Medulla oblongata (tissue), 1 donor: Measurements from ENCODE around the gene BACH2.

ENCODE experiments used
- DNase-seq: peaks from one replicate; pipeline ENCODE4 v3.0.0-alpha.2; 2015; ENCODE audit errors: extremely low spot score

BACH2 gene

DNA sequence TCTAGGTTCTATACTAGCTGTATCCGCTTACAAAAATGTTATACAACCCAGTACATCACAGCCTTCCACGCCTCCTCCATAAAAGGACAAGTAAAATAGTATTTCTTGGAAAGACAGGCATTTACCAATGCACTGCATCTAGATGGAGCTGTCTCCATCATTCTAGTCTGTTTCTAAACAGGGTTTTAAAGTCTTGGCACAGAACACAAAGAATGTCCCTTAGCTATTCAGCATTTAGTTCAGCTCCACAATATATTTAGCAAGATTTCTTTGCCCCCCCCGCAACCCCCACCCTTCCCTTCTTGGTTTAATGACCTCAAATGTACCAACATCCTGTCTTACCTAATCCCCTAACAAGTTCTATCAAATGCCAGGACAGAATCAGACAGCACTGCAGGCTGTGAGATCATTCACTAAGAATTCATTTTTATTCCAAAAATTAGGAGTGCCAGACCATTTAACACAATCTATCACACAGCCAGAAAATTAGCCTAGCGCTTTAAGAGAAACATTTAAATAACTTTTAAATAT is 198.6 kb downstream of the BACH2 start:
- peak; percentile 79 for DNase-seq

DNA sequence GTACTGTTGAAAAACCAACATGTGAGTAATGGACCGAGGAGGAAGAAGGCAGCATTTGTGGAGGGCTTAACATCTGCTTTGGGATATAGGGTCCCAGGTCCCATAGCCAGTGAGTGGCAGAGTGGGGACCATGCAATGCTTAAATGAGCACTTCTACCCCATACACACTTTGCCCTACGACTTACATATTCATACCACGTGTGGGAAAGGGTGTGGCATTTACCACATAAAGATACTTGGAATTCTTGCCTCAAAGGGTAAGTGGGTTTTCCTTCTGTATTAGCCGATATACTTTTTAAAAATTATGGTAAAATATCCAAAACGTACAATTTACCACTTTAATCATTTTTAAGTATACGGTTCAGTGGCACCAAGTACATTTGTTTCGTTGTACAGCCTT is 199.3 kb downstream of the BACH2 start:
- DNase-seq: no peak

DNA sequence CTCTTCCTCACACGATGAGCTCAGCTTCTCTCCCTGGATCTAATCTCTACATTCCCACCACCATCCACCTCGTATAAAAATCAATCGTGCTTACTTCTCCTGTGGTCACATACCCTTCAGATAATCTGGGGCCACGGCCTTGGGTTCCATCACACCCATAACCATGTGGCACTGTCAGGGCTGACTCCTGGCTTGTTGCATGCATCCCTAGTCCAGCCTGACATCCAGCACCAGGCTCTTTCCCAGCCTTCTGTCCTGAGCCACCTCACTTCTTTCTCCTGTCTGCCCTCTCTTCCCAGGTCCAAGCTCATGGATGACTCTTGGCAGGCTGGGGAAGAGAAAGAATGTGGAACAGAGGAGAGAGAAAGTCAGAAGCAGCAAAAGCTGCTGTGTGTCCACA is 199.8 kb downstream of the BACH2 start:
- DNase-seq: no peak

DNA sequence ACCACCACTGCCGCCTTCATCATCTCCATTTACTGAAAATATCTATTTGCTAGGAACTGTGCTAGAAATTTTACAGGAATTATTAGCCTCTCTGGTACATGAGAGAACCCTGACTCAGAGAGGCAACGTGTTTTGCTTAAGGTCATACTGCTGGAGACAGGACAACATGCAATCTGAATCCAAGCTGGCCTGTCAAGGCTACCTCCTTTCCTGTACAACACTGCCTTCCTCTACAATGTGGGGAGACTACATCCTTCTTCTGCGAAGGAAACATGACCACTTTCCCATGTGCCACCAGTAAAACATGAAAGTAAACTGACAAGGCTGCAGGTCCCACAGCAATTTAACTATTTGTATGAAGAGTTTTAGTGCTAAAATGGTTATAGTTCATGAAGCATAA is 200.9 kb downstream of the BACH2 start:
- no peak for DNase-seq

DNA sequence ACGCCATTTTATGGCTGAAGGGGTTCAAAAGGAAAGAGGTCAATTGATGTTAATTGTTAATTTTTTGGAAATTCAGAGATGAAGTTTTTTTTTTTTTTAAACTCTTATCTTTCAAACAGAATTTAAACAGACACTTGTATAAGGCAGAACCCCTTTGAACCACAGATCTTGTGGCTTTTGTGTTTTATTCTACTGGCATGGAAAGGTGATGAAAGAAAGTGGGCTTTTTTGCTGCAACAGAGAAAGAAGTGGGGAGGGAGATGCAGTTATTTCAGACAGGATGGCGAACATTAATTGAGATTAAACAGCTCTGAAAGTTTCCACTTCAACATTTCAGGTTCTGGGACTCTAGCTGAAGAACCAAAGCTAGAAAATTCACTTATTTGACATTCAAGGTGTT is 201.5 kb downstream of the BACH2 start:
- DNase-seq: no peak

DNA sequence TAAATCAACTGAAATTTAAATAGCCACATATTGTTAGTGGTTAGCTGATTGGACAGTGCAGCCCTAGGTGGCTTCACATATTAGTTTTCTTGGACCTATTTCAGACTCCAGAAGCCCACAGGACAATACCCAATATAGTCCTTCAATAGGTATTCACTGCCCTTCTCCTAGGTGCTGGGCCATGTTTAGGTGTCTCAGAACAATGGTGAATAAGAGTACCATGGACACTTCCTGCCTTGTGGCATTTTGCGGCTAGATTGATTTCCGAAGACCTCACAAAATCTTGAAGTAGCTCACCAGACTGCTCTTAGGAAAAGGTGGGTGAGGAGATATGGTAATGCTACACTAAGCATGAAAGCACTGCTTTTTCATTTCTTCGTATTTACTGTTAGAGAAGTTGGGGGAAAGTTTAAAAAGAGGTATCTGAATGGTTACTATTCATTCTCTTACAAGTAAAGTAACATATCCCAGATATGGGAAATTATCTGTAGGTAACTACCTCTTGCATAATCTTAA is 203.0 kb downstream of the BACH2 start:
- DNase-seq: no peak

DNA sequence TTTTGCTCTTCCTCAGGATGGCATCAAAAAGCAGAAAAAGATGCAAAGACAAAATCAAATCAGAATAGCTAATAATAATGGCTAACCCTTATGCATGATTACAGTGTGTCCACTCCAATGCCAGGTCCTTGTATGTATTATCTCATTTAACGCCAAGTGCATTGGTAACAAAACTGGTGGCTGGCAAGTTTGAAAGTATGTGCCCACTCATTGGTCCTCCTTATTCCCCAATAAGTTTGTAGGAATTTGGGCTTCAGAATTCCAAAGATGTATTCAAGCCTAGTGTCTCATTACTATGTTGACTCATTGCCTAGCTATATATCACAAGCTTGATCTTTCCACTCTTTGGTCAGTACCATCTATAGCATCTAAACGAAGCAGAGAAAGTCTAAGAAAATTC is 205.8 kb downstream of the BACH2 start:
- DNase-seq: no peak

DNA sequence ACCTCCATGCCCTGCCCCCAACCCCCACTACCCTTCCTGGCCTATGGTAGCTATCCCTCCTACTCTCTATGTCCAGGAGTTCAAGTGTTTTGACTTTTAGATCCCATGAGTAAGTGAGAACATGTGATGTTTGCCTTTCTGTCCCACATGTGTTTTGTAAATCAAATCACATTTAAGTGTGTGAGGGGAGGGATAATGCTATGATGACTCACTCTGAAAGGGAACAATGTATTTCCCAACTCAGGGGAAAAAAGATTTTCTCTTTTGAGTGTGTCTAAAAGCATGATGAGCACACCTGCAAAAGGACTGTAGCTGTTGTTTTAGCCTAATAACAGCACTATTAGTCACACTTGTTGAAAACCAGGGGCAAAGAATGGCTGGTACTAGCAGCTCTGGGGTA is 208.6 kb downstream of the BACH2 start:
- no peak for DNase-seq

DNA sequence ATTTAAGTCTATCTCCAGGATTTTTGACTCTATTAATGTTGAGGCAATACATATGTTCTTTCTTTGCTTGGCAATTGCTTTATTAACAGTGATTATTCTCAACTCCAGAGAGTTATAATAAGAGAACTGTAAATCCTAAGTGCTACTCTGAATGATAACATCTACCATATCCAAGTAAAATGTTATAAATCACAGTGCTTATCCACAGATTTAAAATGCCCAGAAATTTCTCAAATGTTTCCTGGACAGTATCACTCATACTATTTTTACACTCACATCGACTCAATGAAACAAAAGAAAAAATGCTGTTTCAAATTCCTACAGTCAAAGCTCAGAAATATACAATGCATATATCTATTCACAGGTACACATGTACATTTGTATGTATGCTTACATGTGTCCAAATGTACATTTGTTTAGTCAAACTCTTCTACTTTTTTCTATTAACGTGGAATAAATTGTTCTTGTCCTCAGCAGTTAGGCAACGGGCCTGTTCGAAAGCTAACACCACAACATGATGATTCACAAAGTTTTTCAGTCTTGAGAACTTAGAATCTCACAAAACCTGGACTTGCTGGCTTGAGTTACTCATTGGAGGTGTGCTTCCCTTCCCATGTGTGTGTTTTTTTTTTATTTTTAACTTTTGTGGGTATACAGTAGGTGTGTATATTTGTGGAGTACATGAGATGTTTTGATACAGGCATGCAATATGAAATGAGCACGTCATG is 209.4 kb downstream of the BACH2 start:
- DNase-seq: no peak

DNA sequence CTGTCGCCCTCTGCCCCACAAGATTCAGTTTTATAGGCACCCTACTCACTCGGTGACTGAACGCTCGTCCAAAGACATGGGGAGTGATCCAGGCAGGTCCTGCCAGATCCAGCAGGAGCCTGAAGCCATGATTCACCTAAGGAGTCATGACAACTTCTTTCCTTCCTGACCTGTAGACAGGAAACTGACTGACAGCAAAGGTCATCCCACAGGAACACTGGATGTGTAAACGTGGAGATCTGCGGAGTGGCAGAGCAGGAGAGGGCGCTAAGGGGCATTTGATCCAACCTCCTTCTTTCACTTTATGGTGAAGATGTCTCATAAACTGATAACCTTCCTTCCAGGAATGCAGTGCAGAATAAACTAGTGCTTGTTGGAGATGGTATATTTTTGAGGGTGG is 210.1 kb downstream of the BACH2 start:
- no peak for DNase-seq

DNA sequence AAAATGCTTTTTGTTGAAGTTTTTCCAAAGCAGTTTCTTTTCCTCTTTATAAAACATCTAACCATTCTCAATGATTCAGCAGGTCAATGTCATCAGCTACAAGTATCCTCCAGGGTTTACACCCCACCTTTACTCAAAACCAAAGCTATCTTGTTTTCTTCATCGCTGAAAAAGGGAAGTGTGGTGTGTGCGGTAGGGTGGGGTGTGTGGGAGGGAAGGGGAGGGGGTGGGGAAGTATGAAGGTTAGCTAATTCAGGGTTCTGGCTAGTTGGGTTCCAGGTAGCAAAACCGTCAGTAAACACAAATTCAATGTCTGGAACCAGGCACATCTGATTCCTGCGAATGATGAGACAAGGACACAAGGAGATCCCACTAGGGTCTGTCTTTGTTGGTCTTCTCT is 212.8 kb downstream of the BACH2 start:
- DNase-seq: no peak

DNA sequence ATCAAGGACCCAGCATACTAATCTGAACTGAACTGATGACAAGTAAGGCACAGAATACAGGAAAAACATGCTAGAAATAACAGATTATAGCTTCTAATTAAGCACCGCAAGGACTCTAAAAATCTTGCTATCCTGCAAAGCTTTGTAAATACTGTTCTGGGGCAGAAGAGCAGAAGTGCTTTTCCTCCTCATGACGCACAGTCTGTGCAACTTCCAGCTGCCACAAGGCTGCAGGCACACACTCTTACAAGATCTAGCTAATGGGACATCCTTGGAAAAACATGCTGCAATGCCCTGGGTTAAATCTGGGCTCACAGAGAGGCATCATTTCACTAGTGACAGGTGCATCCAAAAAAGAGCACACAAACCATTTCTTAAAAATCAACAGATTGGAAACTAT is 213.8 kb downstream of the BACH2 start:
- DNase-seq: no peak

DNA sequence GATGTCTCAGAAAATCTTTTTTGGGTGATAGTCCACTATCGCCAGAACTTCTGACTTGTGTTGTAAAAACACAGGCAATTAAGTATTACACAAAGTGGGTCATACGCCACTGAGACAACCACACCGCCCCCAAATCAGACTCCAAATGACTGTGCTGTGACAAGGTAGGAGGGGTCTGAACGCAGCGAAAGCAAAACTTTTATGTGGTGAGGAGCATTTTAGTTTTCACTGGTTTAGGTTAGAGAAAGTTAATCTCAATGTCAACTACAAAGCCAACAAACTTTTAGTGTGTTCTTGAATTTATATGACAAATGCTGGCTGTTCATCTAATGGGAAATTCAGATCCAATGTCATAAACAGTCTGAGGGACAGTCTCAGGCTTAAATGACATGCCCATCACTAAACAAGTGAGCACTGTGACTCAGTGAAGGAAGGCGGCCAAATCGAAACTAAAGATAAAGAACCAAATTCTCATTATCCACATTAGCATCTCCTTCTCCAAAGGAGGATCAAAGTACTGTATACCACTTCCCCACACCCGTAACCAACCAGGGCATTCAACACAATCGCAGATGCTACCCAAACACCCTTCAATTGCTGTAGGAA is 215.7 kb downstream of the BACH2 start:
- DNase-seq: no peak

DNA sequence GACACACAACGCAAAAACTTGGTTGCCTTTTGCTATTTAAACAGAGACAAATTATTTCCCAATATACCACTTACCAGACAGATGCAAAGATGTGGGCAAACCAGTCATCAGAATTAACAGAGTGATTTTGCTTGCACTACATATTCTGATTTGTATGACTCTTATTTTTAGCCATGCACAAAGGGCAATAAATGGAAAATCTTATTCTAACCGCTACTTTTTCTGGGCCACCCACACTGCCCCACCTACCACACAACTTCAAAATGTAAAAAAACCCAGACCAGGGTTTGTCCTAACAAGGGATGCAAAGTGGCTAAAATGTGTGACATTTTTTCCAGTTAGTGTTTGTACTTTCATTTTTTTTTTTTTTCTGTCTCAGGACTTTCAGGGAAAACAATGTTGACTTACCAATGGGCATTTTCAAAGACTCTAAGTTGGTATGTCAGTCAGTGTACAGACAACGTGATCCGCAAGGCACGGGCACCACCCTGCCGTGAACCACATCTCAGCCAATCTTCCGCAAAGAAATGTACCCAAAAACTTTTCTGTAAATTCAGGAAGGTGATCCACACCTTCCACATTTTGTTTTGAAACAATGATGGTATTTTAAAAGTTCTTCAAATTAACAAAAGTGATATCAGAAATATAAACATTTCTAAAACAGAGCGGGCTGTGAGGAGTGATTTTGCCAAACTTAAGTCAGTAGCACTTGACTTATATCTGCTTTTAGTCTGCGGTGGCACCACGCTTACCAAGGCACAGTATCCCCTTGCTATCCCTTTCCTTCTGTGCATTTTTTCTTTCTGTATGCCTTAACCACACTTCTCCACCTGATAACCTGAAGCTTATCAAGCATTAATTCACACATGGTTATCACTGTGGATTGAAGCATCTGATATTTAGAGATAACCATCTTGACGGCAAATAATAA is 216.8 kb downstream of the BACH2 start:
- no peak for DNase-seq

DNA sequence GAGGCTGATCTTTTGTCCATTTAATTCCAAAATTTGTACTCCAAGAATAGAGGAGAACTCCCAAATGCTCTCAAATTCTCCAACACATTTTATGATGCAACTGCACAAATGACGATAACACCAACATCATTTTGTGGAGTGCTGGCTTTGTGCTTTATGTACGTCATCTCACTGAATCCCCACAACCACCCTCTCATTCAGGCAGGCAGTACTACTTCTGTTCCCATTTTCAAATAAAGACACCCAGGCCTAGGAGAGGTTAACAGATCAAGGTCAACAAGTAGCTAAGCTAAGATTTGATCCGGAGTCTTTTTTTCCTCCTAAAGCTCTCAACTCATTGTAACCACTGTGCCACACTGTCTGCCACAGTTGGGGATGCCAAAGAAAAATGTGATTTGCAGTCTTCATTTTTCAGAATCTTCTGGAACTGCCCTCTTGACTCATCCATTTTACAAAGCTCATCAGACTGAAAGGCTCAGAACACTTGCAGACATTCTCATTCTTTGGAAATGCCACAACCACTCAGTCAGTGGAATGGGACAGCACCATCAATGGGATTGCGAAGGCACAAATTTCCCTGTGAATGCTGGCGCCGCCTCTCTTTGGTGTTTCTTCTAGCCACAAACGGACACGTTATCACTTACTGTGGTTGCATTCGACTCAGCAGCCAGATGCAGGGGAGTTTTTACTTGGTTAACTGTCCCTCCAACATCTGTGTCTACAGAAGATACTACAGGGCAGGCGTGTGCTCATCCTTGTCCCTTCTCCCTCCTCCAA is 217.9 kb downstream of the BACH2 start:
- DNase-seq: no peak

DNA sequence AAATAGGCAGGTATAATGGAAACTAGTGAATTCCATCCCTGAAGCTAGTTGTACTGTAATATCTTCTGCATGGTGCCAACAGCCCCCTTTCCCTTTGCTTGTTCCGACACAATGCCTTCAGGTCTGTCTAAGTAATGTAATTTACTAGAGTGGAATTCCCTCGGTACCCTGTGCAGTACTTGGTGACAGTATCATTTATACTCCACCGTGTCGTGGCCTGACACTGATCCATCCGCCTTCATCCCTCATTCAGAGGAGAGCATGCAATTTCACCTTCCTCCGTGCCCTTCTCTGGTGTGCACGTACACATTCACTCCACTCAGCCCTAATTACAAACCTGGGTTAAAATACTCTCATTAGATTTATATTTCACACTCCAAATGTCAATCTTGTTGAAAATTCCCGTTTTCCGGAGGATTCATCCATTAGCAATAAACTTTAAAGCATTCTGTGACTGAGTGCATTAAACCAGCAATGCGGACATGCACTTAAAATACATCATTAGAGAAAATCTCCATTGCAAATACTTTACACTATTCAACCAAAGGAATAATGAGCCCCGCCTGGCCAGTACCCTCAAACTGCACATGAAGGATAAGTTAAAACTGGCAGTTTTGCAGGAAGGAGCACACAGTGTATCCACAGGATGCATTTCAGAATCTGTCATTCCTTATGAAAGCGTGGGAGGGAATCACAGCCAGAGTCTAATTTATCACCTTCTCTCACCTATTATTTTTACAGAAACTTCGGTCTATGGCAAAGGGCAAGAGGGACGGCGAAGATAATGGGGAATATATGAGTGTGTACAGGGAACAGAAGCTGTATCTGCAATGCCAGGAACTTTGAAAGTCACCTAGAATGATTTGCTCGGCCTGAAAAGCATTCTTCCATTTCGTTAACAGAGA is 219.9 kb downstream of the BACH2 start:
- DNase-seq: no peak

DNA sequence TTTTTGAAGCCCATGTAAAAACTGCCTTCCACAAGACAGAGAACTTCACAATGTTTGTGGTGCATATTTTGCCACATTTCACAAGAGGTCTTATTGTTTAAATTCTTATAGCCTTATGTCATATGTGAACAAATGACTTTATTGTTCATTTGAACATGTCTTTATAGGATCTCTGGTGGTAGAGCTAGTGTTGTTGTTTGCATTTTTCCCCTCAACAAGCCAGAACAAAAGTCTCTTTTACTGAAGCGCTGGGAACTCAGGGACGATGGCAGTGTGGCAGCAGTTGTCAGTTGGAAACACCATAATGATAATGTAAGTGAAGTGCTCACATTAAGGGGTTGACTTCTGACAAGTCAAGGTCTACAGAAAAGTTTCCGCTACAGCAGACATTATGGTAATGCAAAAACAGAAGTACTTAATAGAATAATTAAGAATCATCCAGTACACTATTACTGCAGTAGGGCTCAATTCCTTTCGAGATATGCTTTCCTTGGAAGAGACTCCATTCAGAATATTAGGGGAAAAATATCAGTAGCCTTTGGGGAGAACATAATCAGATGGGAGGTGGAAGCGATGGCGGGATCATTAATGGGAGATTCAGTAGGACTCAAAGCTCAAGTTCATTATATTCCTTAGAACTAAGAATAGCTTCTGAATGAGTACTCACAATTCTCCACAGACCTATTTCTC is 222.3 kb downstream of the BACH2 start:
- DNase-seq: peak; percentile 82

DNA sequence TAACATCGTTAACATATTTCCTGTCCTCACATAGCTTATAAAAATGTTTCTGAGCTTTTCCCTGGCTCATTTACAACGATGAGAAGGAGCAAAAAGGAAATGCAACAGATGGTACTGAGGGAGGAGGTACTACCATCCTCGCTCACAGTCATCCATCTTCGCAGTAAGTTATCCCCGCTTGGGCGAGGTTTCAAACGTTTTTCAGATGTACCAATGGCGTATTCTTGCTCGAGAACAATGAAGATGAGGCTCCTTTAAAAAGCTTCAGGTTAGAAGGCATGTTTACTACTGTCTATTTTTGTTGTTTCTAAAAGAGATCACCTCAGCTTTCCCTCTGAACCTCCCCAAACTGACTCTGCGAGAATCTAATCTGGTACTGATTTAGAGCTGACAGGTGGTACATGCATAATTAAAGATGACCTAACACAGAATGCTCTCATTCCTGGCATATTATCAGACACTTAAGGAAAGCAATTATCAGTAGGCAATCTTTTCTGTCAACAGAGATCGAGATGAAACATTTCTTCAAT is 223.6 kb downstream of the BACH2 start:
- no peak for DNase-seq

DNA sequence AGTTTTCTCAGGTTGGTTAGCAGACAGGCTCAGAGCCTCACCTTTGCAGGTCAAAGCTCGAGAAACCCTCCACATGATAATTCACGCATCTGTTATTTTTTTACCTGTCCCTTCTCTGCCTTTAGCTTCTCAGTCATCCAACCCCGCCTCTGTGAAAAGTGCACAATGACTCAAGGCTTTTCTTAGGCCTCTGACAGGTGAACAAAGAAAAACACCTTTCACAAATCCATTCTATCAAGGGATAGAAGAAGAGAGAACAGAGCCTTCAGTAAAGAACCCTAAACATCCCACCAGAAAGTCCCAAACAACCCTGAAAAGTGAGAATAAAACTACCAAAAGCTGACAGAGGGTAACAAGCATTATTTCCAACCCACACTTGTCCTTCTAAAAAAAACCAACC is 224.1 kb downstream of the BACH2 start:
- DNase-seq: no peak
